Tongue (tissue), 2 donors: ENCODE data around the gene RHBDL2. TPM values are rescaled to one million over a fixed set of nuclear protein-coding genes. Genes with fewer than 3 reads are reported as not detected.
"Not testable (repeated sequence)": the region's sequence is repeated elsewhere in the genome, so short reads cannot be mapped to it uniquely, and the experiment has no call there.

ENCODE experiments used
- DNase-seq: peaks from one replicate; pipeline ENCODE4 v3.0.0-alpha.2; 2015
- total RNA-seq: library from RNA; depleted of rRNA; stranded (reverse); fragments of >200 nt; gene quantifications from one replicate; pipeline ENCODE4 v1.2.3, GENCODE V29; 2014

RHBDL2 gene
- total RNA-seq, 1 donor from 2014 or later, result 1.6 TPM

DNA sequence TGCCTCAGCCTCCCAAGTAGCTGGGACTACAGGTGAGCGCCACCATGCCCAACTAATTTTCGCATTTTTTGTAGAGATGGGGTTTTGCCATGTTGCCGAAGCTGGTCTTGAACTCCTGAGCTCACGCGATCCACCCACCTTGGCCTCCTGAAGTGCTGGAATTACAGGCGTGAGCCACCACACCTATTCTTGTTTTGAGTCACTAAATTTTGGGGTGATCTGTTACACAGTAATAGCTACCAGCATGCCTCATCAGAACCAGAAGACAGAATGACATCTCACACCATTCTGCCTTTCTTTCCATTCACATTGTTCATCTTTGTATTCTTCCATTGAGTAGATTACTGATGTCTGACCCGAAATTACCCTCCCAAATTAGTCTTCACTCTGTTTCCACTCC is 9.1 kb downstream of the RHBDL2 start:
- no peak for DNase-seq

DNA sequence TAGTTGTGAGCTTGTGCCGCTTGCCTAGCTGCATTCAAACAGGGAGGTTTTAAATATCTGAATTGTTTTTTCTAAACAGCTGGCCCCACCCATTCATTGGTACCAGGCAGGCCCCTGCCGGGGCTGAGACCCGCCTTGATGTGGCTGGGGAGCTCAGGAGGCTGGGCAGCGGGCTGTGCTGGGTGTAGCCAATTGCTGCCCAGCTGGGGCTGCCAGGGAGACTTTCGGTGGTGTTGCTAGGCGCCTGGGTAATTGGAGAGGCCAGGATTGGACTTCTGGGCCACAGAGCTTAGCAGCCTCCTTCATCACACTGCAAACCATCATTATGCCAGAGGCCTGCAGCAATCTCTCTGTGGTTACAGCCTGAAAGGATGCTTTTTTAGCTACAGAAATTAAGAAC is 12.2 kb downstream of the RHBDL2 start:
- peak; percentile 61 for DNase-seq

DNA sequence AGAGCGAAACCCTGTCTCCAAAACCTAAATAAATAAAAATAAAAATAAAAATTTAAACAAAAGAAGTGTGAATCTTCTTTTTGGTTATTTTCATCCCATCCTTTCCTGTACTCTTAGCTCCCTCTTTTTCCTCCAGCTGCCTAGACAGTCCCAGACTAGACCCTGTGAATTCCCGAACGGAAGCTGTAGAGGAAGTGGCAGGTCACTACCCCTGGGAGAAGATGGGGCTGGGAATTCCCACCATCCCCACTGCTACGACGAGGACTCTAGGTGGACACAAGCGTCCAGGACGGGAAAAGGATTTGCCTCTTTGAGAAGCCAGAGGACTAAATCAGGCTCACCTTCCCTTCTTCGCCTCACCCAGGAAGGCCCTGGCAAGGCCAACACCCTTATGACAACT is 12.6 kb downstream of the RHBDL2 start:
- DNase-seq, result no peak

DNA sequence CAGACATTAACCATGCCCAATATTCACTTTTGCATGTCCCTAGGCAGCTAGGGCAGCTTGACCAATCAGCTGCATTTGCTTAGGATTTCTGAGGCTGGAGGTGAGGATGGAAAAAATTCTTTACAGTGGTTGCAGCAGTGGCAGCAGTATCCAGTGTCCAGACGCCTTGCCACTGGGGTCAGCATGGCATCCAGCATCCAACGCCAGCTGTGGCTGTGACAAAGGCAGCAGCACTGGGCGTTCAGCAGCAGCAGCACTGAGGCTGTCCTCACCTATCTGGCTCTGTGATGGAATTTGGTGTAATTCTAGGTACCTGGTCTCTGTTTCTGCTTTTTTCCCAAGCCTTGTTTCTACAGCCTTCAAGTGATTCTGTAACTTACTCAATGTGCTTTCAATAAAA is 15.5 kb downstream of the RHBDL2 start:
- no peak for DNase-seq

DNA sequence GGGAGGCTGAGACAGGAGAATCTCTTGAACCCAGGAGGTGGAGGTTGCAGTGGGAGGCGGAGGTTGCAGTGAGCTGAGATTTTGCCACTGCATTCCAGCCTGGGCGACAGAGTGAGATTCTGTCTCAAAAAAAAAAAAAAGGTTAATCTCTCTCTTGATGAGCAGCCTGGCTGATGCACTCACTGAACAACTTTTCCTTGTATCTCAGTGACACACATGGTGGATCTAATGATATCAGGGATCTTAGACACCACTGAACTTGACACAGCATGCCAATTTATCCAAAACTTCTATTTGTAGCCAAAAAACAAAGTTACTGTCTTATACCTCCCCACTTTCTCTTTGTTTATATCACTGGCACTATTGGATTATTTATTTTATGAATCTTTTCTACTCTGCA is 16.2 kb downstream of the RHBDL2 start:
- no peak for DNase-seq

DNA sequence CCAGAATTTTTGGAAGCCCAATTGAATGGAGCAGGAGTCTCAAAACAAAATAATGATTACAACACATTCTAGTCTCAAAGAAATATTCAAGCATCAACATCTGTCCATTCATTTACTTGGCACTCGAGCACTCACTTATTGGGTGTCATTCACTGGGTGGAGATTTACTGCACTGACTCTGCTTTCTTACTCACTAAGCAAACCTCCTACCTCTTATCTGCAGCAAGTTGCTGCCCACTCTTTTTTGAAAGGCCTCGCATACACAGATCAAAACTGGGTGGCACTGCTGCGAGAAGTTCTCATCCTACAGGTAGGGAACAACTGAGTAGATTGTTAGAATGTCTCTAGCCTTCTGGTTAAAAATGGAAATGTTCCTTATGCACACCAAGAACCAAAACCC is 18.0 kb downstream of the RHBDL2 start:
- DNase-seq, result no peak

DNA sequence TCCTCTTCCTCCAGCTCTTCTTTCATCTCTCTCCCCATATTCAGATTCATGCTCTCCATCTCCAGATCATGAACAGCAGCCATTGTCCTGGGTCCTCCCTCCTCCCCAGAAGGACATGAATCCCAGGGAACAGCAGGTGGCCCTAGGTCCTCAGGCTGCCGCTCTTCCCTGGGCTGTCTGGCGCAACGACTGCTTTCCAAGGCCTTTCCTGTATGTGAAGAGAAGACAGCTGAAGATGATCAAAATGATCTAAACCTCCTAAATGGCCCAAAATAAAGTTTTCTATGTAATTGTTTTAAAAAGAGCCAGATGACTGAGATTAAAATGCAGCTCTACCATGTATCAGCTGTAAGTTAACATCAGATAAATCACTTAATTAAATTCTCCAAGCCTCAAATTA is 22.5 kb downstream of the RHBDL2 start:
- DNase-seq, result peak; percentile 24

DNA sequence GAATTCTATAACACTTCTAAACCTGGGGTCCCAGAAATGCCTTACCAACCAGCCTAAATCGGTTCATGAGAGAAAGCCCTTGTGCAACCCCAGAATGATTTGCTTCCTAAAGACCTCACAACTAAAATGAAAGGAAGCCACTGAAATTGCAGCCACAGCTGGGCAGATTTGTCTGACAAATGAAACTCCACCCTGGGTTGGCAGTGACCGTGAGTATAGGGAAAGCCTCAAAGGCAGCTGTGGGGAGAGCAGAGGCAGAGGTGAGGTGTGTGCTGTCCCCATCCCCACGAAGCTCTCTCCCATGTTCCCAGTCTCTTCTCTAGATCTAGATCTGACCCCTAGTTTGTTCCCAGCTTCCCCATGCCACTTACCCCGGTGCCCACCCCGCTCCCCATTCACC is 23.1 kb downstream of the RHBDL2 start:
- DNase-seq, result peak; percentile 6

DNA sequence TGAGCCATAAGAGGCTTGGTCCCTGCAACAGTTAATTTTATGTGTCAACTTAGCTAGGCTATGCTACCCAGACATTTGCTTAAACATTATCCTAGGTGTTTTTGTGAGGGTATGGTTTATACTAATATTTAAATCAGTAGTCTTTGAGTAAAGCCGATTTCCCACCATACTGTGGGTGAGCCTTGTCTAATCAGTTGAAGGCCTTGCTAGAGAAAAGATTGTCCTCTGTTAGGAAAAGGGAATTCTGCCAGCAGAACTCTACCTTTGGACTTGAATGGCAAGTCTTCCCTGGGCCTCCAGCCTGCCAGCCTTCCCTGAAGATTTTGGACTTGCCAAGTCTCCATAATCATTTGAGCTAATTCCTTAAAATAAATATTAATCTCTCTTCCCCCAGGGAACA is 23.9 kb downstream of the RHBDL2 start:
- no peak for DNase-seq

DNA sequence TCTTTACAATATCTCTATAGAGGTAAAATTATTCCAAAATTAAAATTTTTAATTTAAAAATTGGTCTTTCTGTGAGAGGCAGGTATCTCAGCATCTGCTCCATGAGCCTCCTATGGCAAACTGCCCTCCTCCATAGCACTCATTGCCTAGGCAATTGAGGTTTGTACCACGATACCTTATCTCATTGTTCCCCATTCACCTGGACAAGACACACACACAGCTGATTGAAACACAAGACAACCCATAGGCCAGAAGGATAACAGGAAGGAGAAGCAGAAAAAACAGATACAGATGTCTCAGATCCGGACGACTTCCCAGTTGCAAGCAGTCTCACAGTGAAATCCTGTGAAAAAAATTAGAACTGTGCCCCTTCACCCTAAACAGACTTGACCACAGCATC is 24.3 kb downstream of the RHBDL2 start:
- no peak for DNase-seq

DNA sequence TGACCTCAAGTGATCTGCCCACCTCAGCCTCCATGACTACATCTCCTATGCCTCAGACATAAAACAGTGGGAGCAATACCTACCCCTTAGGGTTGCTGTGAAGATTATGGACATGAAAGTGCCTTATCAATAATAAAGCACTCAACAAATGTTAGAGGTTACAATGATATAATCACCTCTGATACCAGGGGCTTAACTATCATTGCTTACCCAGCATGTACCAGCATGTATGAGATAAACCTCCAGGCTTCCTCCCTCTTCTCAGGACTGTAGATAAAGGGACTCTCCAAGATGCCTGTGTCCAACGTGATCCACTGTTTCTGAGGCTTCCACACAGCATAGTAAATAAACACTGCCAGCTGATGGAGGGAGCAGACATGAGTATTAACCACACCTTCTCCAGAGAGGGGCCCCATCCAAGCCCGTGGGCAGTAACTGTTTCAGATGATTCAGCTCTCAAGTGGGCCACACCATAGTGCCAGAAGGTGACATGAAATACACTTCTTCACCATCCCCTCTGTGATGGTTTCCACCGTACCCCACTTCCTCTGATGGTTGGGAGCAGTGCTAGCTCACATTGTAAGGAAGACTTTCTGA is 26.2 kb downstream of the RHBDL2 start:
- no peak for DNase-seq

DNA sequence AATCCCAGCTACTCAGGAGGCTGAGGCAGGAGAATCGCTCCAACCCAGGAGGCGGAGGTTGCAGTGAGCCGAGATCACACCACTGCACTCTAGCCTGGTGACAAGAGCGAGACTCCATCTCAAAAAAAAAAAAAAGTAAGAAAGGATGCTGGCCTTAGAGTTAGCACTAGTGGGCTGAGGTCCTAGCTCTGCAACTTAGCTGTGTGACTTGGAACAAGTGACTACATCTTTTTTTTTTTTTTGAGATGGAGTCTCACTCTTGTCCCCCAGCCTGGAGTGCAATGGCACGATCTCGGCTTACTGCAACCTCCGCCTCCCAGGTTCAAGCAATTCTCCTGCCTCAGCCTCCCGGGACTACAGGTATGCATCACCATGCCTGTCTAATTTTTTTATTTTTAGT is 26.7 kb downstream of the RHBDL2 start:
- DNase-seq, result not testable (repeated sequence)

DNA sequence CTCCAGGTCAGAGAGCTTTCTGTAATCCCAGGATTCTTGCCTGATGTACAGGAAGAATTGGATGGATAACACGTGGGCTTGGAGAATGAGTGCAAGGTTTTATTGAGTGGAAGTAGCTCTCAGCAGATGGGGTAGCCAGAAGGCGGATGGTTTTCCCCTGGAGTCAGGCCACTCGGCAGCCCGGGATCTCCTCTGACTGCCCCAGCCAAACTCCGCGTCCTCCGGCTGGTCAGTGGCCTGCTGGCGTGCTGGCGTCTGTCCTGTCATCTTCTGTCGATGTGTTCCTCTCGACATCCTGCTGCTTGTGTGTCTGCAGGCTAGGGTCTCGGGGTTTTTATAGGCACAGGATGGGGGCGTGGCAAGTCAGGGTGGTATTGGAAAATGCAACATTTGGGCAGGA is 32.8 kb downstream of the RHBDL2 start:
- no peak for DNase-seq

DNA sequence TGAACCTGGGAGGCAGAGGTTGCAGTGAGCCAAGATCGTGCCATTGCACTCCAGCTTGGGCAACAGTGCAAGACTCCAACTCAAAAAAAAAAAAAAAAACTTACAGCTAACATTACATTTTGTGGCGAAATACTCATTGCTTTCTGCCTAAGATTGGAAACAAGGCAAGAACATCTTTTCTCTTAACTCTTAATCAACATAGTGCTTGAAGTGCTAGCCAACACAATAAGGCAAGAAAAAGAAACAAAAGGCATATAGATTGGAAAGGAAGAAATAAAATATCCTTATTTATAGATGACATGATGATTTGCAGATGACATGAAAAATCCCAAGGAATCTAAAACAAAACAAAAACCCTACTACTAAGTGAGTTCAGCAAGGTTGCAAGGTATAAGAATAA is 35.6 kb downstream of the RHBDL2 start:
- DNase-seq, result no peak

DNA sequence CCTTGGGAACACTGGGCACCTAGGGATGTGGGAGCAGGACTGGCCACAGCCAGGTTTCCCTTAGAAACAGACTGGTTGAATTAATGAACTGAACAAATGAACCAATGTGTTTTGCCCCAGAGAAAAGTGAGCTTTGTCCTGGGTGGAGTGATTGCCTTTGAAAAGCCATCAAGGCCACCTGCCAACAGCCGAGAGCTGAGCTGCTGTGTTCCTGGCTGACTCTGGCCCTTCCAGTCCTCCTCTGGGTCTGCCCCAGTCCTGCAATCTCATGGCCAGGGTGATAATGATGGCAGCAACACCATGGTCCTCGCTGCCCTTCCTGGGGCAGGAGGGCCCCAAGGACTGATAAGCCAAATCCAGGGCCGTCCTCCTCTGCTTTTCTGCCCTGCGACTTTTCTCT is 42.1 kb downstream of the RHBDL2 start:
- DNase-seq, result no peak

DNA sequence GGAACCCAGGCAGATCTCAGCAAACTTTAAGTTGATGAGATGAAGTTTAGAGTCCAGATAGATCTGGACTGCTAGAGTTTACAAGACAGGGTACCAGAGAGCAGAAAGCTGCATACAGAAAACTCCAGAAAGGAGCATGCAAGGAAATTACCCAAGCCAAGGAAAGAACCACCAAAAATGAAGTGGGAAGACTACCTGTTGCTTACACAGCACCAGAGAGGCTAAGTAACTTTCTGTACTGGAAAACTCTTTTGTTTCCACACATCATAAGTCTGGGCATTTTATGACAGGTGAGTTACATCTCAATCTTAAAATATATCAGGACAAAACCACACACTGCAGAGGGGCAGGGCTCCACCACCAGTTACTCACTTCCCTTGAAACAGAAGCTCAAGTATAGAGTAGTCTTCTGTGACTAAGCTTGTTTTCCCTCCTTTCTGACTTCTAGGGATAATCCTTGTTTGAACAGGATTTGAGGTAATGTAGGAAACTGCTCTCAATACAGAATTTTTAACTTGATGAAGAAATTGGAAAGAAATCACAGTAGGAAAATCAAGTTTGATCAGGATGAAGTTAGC is 42.9 kb downstream of the RHBDL2 start:
- no peak for DNase-seq

DNA sequence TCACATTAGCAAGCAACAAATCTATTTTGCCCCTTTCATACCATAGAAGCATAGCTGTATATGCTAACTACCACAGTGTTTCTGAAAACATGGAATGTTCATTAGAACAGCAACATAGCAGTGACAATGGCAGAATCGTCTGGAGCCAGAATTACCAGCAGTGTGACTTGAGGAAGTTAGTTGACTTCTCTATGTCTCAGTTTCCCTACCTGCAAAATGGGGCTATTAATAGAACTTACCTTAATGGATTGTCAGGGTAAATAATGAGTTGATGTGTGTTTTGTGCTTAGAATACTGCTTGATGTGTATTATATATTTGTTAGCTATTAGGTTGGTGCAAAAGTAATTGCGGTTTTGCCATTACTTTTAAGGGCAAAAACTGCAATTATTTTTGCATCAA is 45.5 kb downstream of the RHBDL2 start:
- no peak for DNase-seq

DNA sequence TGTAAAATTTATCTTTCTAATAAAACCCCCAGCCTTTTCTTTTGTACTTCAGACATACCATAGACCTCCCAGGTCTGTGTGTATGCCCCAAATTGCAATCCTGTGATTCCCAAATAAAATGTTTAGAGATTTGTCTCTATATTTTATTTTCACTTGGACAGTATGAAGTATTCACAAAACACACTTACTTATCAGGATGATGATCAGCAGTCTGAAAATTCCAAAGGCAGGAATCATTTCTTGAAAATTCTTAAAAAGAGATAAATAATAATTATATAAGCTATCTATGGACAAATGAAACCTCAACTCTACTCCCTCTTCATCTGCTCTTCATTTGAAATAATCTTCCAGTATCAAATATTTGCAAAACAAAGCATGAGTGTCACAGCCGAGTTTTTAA is 48.7 kb downstream of the RHBDL2 start:
- DNase-seq, result no peak

DNA sequence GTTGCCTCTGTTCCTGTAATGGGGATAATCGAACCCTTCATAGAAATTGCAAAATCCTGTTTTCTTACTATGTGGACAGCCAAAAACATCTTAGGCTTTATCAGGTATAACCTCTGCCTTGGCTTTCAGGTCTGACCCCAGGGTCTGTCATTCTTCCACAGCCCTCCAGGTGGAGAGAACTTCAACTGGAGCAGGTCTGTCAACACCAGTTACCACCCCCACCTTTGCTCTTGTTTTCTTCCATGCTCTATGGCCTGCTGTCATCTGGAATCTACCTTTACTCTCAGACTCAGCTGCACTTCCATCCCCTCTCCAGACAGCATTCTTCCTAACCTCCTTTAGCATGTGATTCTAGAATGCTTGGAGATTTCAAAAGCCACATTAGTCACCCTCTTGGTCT is 49.9 kb downstream of the RHBDL2 start:
- no peak for DNase-seq

DNA sequence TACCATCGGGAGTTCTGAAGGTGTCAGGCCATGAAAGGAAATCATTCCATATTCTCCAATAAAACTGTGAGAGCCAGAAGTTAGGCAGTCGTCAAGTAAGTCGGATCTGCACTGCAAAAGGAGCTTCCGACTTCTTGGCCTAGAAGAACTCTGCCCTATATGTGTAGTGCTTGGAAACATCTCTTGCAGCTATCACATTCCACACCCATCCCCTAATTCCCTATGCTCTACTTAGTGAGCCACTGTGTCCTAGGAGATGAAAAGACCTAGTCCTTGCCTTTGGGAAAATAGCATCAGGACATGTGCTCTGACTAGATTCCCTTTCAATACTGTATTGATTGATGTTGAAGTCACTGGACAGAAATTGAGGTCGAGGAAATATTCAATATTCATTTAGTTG is 52.0 kb downstream of the RHBDL2 start:
- no peak for DNase-seq

DNA sequence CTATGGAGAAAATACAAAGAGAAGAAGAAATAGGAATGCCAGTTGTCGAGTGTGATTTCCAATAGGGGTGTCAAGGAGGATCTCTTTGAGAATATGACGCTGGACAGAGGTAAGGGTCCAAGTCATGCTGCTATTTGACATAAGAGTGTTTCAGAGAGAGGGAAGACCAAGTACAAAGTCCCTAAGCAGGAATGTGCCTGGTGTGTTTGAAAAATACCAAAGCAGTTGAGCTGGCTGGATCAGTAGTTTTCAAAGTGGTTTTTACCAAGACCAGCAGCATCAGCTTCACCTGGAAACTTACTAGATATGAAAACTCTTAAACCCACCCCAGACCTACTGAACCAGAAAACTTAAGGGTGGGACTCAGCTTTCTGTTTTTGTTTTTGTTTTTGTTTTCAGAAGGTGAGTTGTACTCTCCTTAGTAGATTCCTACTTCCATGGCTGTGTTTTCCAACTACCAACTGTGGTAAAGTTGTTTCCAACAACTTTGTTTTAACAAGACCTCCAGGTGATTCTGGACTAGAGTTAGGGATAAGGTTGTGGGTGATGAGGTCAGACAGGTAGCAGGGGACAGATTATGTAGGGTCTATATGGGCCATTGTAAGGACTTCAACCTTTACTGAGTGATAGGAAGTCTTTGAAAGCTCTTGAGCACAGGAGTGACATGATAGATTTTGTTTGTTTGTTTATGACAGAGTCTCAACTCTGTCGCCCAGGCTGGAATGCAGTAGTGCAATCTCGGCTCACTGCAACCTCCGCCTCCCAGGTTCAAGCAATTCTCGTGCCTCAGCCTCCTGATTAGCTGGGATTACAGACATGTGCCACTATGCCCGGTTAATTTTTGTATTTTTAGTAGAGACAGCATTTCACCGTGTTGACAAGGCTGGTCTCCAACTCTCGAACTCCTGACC is 53.0 kb downstream of the RHBDL2 start:
- no peak for DNase-seq

DNA sequence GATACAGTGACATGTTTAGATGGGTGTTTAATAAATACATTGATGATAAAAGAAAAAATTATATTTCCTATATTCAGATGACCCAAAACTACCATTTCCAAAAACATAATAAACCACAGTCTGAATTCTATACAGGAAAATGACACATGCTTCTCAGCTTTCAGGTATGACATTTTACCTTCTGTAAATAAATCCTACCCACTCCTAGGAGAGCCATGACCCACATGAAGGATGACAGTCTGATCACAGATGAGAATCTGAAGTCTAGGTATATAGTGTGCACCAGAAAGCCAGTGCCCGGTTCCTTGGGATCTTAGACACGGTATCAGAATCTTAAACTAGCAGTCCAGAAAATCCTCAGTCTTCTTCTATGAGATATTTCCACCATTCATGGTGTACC is 56.5 kb downstream of the RHBDL2 start:
- no peak for DNase-seq

DNA sequence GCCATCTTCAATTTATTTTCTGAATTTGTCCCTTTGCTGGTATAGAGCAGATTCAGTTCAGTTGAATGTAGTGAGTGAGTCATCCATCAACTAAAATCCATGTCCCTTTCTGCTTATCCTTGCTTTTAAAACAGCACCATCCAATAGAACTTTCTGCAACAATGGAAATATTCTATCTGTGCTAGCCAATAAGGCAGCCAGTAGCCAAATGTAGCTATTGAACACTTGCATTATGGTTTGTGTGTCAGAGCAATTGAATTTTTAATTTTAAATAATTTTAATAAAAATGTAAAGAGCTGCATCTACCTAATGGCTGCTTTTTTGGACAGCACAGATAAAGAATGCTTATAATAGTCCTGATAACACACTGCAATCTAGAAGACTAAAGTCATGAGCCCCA is 60.1 kb downstream of the RHBDL2 start, which contains the start of gene GJA9:
Gene GJA9 (minus strand): TSS at position 101 of the 400 bp plus-strand sequence. CDS start 5,489 bp downstream, outside the sequence.
- no peak for DNase-seq

DNA sequence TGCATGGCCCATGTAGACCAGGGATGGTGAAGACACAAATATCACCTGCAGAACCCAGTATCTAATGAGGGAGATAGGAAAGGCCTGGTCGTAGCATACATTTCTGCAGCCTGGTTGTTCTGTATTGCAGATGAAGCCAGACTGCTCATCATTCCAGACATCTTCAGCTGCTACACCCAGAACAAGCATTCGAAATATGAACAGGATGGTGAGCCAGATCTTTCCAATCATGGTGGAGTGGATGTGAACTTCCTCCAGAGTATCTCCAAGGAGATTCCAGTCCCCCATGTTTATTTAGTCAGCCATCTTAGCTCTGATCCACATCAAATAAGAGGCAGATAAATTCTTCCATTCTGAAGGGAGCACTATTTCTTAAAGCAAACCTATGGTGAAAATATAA is 65.8 kb downstream of the RHBDL2 start:
- no peak for DNase-seq
